Activated CD4-positive, alpha-beta T cell treated with anti-CD3 and anti-CD28 coated beads, Interleukin-2, amount 10 ng/mL, durations not matched to agents 24 days and 14 days (primary cell): ENCODE results near the gene SPA17. TPM values are rescaled to one million over a fixed set of nuclear protein-coding genes. Genes with fewer than 3 reads are reported as not detected.

Source experiments
- DNase-seq: peaks from one replicate; pipeline ENCODE4 v3.0.0; 2022
- H3K27ac Mint-ChIP-seq: one replicate; pipeline ENCODE4 v1.8.0; 2022; ENCODE audit warnings: mild to moderate bottlenecking, mixed read lengths
- H3K27me3 Mint-ChIP-seq: one replicate; pipeline ENCODE4 v1.8.0; 2022; ENCODE audit warnings: mixed read lengths
- H3K36me3 Mint-ChIP-seq: one replicate; pipeline ENCODE4 v1.8.0; 2022; ENCODE audit warnings: low read depth, mild to moderate bottlenecking, mixed read lengths
- H3K4me1 Mint-ChIP-seq: one replicate; pipeline ENCODE4 v1.8.0; 2021; ENCODE audit warnings: mixed read lengths
- H3K4me3 Mint-ChIP-seq: one replicate; pipeline ENCODE4 v1.8.0; 2022; ENCODE audit warnings: mild to moderate bottlenecking, moderate library complexity, mixed read lengths
- H3K9me3 Mint-ChIP-seq: one replicate; pipeline ENCODE4 v1.8.0; 2021; ENCODE audit warnings: mixed read lengths
- intact Hi-C: fragments of 100-400 bp; cut with micrococcal nuclease; formaldehyde crosslinking; loops from one replicate; pipeline ENCODE4 v1.15.1; 2023
- total RNA-seq: library from RNA; stranded (reverse); gene quantifications from 2 replicates; pipeline ENCODE4 v1.2.3, GENCODE V29; 2022

The SPA17 gene
- total RNA-seq, 1 donor from 2014 or later, result 2.4 TPM

DNA sequence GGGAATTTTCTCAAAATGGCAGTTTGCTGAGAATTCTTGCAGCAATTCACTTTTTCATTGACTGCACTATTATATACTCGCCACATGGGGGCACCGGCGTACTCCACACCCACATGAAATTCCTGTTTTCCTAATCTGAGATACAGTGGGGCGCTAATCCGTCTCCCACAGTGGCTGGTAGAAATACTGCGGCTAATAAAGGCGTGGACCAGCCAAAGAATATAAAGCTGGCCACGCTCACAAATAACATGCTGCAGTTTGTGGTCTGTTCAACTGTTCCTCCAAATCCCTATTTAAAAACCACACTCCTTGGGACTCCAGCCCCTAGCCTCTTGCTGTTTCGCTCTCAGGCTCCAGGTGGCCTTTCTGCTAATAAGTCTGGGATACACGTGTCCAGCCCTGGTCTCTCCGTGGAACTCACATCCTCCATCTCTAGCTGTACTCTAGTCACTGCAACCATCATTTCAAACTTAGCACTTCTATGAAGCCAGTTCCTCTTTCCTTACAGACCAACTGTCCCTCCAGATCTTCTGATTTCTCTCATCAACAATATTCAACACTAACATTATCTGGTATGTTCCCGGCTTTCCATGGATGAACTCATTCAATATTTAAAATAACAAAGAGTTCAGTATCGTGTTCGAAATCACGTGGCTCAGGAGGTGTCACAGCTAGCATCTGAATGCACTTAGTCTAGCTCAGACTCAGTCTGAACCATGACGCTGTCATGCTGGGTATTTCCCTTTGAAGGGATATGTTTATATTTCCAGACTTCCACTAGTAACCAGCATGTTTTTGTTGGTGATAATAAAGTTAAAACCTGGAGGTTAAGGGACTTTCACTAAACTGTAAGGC lies 29.1 kb upstream of the SPA17 start:
- no peak overlapping the region for H3K27ac Mint-ChIP-seq

GRCh38 chr11:124646148-124646547 lies 27.6 kb upstream of the SPA17 start:
- no peaks in the 10 kb centered on the region for H3K27me3 Mint-ChIP-seq
- H3K4me3 Mint-ChIP-seq, result no peak overlapping the region
- H3K9me3 Mint-ChIP-seq, result no peaks in the 10 kb centered on the region
- intact Hi-C loops, result no loop called here
- DNase-seq, result no peak
- no peaks in the 10 kb centered on the region for H3K4me1 Mint-ChIP-seq
- no peak overlapping the region for H3K27ac Mint-ChIP-seq
- no peaks in the 10 kb centered on the region for H3K36me3 Mint-ChIP-seq

More for the DNA sequence above, 29.1 kb upstream of the SPA17 start:
- intact Hi-C loops, result loop anchor here (1.0 kb wide), 1 partner anchor 193 kb away; no protein-coding TSS in a partner anchor
- Mint-ChIP-seq H3K4me1 (no peaks in the 10 kb centered on the region), H3K4me3 (no peak overlapping the region), H3K27me3 (no peaks in the 10 kb centered on the region), H3K36me3 (peaks cover 4% of the 10 kb centered on the region), H3K9me3 (no peaks in the 10 kb centered on the region)
- peak; percentile 68 for DNase-seq

- H3K27me3 Mint-ChIP-seq, result no peaks in the 10 kb centered on the region
Measured at GRCh38 chr11:124648610-124649009, 25.1 kb upstream of the SPA17 start.

GRCh38 chr11:124656774-124657630 lies 16.7 kb upstream of the SPA17 start:
- Mint-ChIP-seq H3K27me3 (peaks cover 1% of the 10 kb centered on the region), H3K9me3 (no peaks in the 10 kb centered on the region), H3K27ac (no peak overlapping the region), H3K36me3 (peaks cover 2% of the 10 kb centered on the region), H3K4me3 (no peak overlapping the region), H3K4me1 (no peaks in the 10 kb centered on the region)
- intact Hi-C loops, result no loop called here
- no peak for DNase-seq

More at GRCh38 chr11:124648610-124649009, 25.1 kb upstream of the SPA17 start:
- Mint-ChIP-seq H3K36me3 (peaks cover 4% of the 10 kb centered on the region), H3K4me1 (no peaks in the 10 kb centered on the region), H3K4me3 (no peak overlapping the region), H3K27ac (no peak overlapping the region), H3K9me3 (no peaks in the 10 kb centered on the region)
- DNase-seq, result no peak
- intact Hi-C loops, result no loop called here

DNA sequence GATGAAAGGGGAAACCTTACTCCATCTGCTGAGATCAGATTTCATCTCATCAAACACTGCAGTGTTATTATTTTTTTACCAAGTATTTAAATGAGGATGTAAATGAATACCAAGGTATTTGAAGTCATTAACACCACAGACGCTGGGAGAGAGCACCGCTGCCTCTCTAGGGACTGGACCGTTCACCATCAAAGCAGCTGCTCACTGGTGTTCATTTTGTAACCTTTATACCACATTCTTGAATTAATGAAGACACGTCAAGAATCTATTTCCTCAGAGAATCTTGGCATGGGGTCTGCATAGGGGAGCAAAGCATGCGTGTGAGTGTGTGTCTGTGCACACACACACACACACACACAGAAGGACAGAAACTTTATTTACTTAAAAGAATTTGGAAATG lies 15.8 kb upstream of the SPA17 start:
- Mint-ChIP-seq H3K36me3 (no peaks in the 10 kb centered on the region), H3K27me3 (peaks cover 1% of the 10 kb centered on the region), H3K4me3 (no peak overlapping the region), H3K4me1 (no peaks in the 10 kb centered on the region), H3K27ac (no peak overlapping the region), H3K9me3 (no peaks in the 10 kb centered on the region)
- DNase-seq, result no peak
- intact Hi-C loops, result no loop called here

DNA sequence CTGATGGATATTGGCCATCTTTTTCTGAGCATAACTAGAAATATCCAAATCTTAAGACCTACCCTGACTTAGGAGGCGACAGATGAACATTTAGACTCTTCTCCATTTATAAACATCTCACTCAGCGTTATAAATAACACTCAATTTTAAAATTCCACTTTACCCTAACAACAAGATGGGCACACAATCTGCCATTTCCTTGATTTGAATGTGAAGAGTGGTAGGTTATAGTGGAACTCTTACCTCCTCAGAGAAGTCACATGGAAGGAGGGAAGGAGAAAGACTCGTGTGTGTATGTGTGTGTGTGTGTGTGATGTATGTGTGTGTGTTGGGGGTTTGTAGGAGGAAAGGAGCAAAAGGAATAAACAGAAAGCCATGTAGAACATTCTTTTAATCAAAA lies 15.2 kb upstream of the SPA17 start:
- Mint-ChIP-seq H3K9me3 (no peaks in the 10 kb centered on the region), H3K27me3 (peaks cover 1% of the 10 kb centered on the region), H3K4me1 (no peaks in the 10 kb centered on the region), H3K36me3 (no peaks in the 10 kb centered on the region), H3K4me3 (no peak overlapping the region), H3K27ac (no peak overlapping the region)
- DNase-seq, result no peak
- intact Hi-C loops, result no loop called here

DNA sequence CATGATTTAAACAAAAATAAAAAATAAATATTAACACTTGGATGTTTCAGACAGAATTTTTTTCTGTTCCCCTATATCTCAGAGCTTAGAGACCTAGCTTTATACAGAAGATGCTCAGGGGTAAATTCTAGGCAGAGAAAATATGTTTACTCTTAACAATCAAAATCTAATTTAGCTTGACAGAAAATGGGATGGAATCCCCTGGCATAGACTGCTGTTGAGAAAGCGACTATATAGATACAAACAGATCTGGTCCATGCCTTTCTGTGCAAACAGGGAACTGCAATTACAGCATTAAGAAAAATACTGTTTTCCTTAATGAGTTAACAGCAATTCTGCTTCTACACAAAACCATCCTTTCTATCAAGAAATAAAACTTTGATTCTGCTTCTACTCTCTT lies 14.7 kb upstream of the SPA17 start:
- H3K4me1 Mint-ChIP-seq, result no peaks in the 10 kb centered on the region
- peaks cover 1% of the 10 kb centered on the region for H3K27me3 Mint-ChIP-seq
- no peaks in the 10 kb centered on the region for H3K36me3 Mint-ChIP-seq
- no peak overlapping the region for H3K4me3 Mint-ChIP-seq
- no peak overlapping the region for H3K27ac Mint-ChIP-seq
- intact Hi-C loops, result no loop called here
- DNase-seq, result no peak
- no peaks in the 10 kb centered on the region for H3K9me3 Mint-ChIP-seq

GRCh38 chr11:124661553-124661952 lies 12.2 kb upstream of the SPA17 start:
- Mint-ChIP-seq H3K36me3 (peaks cover 1% of the 10 kb centered on the region), H3K4me3 (no peak overlapping the region), H3K9me3 (no peaks in the 10 kb centered on the region), H3K27me3 (peaks cover 1% of the 10 kb centered on the region), H3K4me1 (no peaks in the 10 kb centered on the region), H3K27ac (no peak overlapping the region)
- intact Hi-C loops, result no loop called here
- no peak for DNase-seq

DNA sequence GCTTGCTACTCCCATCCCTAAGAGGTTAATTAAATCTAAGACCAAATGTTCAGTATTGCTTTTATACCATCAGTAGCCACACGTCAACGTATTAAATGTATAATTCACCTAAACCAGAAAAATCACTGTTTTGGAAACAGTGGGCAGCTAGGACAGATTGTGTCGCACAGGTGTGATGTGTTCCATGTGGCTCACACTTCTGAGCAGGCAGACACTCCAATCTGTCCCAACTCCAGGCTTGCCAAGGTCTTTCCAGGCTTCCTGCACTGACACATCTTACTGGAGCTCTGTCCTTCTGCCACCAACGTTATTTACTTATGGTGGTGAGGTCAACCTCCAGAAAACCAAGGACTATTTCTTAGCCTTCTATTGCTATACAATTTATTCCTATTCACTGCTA lies 11.6 kb upstream of the SPA17 start:
- Mint-ChIP-seq H3K27me3 (peaks cover 1% of the 10 kb centered on the region), H3K36me3 (peaks cover 1% of the 10 kb centered on the region), H3K4me1 (no peaks in the 10 kb centered on the region), H3K9me3 (no peaks in the 10 kb centered on the region), H3K27ac (no peak overlapping the region), H3K4me3 (no peak overlapping the region)
- DNase-seq, result no peak
- intact Hi-C loops, result no loop called here

DNA sequence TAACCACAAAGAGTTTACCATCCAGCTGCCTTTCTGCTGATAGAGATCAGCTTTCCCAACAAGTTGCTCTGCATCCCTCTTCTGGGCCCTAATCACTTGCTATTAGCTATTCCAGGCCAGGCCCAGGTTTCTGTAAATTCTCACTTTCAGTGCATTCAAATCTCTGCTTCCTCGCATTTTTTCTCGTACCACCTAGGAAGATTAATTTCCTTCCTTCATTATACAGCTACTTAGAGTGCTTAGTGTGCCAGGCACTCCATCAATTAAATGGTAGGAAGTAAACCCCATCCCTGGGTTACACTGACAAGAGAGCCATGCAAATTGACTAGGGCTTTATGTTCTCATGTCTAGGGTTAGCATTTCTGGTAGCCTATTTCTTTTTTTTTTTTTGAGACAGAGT lies 9.8 kb upstream of the SPA17 start:
- intact Hi-C loops, result no loop called here
- DNase-seq, result no peak
- Mint-ChIP-seq H3K4me3 (no peak overlapping the region), H3K9me3 (no peaks in the 10 kb centered on the region), H3K4me1 (no peaks in the 10 kb centered on the region), H3K36me3 (peaks cover 1% of the 10 kb centered on the region), H3K27ac (no peak overlapping the region), H3K27me3 (peaks cover 1% of the 10 kb centered on the region)

- H3K27me3 Mint-ChIP-seq, result no peaks in the 10 kb centered on the region
- no peak overlapping the region for H3K4me3 Mint-ChIP-seq
- no peak for DNase-seq
- no peak overlapping the region for H3K27ac Mint-ChIP-seq
- H3K4me1 Mint-ChIP-seq, result peaks cover 14% of the 10 kb centered on the region
- intact Hi-C loops, result no loop called here
- no peaks in the 10 kb centered on the region for H3K9me3 Mint-ChIP-seq
- peaks cover 1% of the 10 kb centered on the region for H3K36me3 Mint-ChIP-seq
Measured at GRCh38 chr11:124667601-124668000, 6.1 kb upstream of the SPA17 start.

GRCh38 chr11:124669193-124669592 lies 4.5 kb upstream of the SPA17 start:
- no peaks in the 10 kb centered on the region for H3K27me3 Mint-ChIP-seq

GRCh38 chr11:124670732-124671131 lies 3.0 kb upstream of the SPA17 start:
- H3K36me3 Mint-ChIP-seq, result no peaks in the 10 kb centered on the region
- no peak overlapping the region for H3K4me3 Mint-ChIP-seq
- peaks cover 29% of the 10 kb centered on the region for H3K4me1 Mint-ChIP-seq
- no peak overlapping the region for H3K27ac Mint-ChIP-seq
- peak; percentile 77 for DNase-seq
- intact Hi-C loops, result no loop called here
- no peaks in the 10 kb centered on the region for H3K27me3 Mint-ChIP-seq
- no peaks in the 10 kb centered on the region for H3K9me3 Mint-ChIP-seq

More at GRCh38 chr11:124669193-124669592, 4.5 kb upstream of the SPA17 start:
- intact Hi-C loops, result loop anchor here (1.0 to 2.0 kb wide), 4 partner anchors 94 to 198 kb away; no protein-coding TSS in a partner anchor
- H3K27ac Mint-ChIP-seq, result no peak overlapping the region
- H3K36me3 Mint-ChIP-seq, result peaks cover 1% of the 10 kb centered on the region
- peak; percentile 87 for DNase-seq
- peaks cover 22% of the 10 kb centered on the region for H3K4me1 Mint-ChIP-seq
- no peaks in the 10 kb centered on the region for H3K9me3 Mint-ChIP-seq
- no peak overlapping the region for H3K4me3 Mint-ChIP-seq
